Large intestine (tissue), 12 donors: ENCODE data around the gene RFX2. TPM values are rescaled to one million over a fixed set of nuclear protein-coding genes. Genes with fewer than 3 reads are reported as not detected.

Experiments
- DNase-seq, 2 donors: peaks; one replicate each; pipeline versions ENCODE4 v3.0.0 to v3.0.0-alpha.2; 2013
- H3K27ac ChIP-seq: one replicate; pipeline ENCODE4 v1.5.1; 2013; ENCODE audit warnings: low read length
- H3K27me3 ChIP-seq: 2 replicates; pipeline ENCODE4 v1.6.1; 2013; ENCODE audit warnings: low read length; ENCODE audit not compliant: control insufficient read depth, insufficient read depth
- H3K36me3 ChIP-seq: 2 replicates; pipeline ENCODE4 v1.6.1; 2013; ENCODE audit warnings: low read length; ENCODE audit not compliant: control insufficient read depth, insufficient read depth
- H3K4me1 ChIP-seq: one replicate; pipeline ENCODE4 v1.6.1; 2013; ENCODE audit warnings: low read length; ENCODE audit not compliant: control insufficient read depth, insufficient read depth
- H3K4me3 ChIP-seq: one replicate; pipeline ENCODE4 v1.5.1; 2013; ENCODE audit warnings: low read length
- H3K9me3 ChIP-seq: one replicate; pipeline ENCODE4 v1.6.1; 2013; ENCODE audit warnings: mild to moderate bottlenecking, low read depth, low read length, moderate library complexity; ENCODE audit not compliant: control insufficient read depth
- WGBS: methylation state at CpG from one replicate; pipeline ENCODE4 v1.1.5; 2013; ENCODE audit warnings: low lambda C conversion rate; ENCODE audit not compliant: insufficient coverage; 5-methylcytosine and 5-hydroxymethylcytosine counted together
- long read RNA-seq, 11 donors: transcript quantifications; one replicate each; lab custom pipeline, GENCODE V29; 2026
- polyA plus RNA-seq: library from polyadenylated mRNA; unstranded; fragments of 120-200 nt; gene quantifications from one replicate; pipeline ENCODE4 v1.2.1, GENCODE V29; 2013

Gene RFX2
- polyA plus RNA-seq, result 13.1 TPM
- long read RNA-seq, donor 1, partial matches to known transcripts, result 0 of 1 reads
- long read RNA-seq, donor 1, other reads (novel, unspliced or antisense), result 0 of 1 reads
- long read RNA-seq, donor 2, result 0 reads
- long read RNA-seq, donor 3, result 0 reads
- long read RNA-seq, donor 4, result 0 reads
- long read RNA-seq, donor 5, partial matches to known transcripts, result 0 of 2 reads
- long read RNA-seq, donor 5, other reads (novel, unspliced or antisense), result 0 of 2 reads
- long read RNA-seq, donor 6, partial matches to known transcripts, result 0 of 1 reads
- long read RNA-seq, donor 6, other reads (novel, unspliced or antisense), result 0 of 1 reads
- long read RNA-seq, donor 7, partial matches to known transcripts, result 0 of 1 reads
- long read RNA-seq, donor 7, other reads (novel, unspliced or antisense), result 0 of 1 reads
- long read RNA-seq, donor 8, partial matches to known transcripts, result 0 of 2 reads
- long read RNA-seq, donor 8, other reads (novel, unspliced or antisense), result 0 of 2 reads
- long read RNA-seq, donor 9, partial matches to known transcripts, result 0 of 1 reads
- long read RNA-seq, donor 9, other reads (novel, unspliced or antisense), result 0 of 1 reads
- long read RNA-seq, donor 10, result 0 reads
- long read RNA-seq, donor 11, partial matches to known transcripts, result 0 of 1 reads
- long read RNA-seq, donor 11, other reads (novel, unspliced or antisense), result 0 of 1 reads

GRCh38 chr19:6110360-6110977 lies at the start of gene RFX2:
Gene RFX2, minus strand, starts transcription at chr19:6110500. Its CDS starts 63,004 bp downstream, at chr19:6047496.
- peak within 1 kb of the TSS; percentile 62 for H3K27ac ChIP-seq
- H3K4me3 ChIP-seq, result peak within 1 kb of the TSS; percentile 75
- DNase-seq, result peak; percentile 99 to 100
- H3K36me3 ChIP-seq, result no peaks in the 10 kb centered on the region
- H3K9me3 ChIP-seq, result no peaks in the 10 kb centered on the region
- no CpG with 5 or more reads among the region's 75 CpGs for WGBS
- H3K27me3 ChIP-seq, result no peaks in the 10 kb centered on the region
- peaks cover 10% of the 10 kb centered on the region for H3K4me1 ChIP-seq

GRCh38 chr19:6156033-6156432 lies 45.7 kb upstream of the RFX2 start:
- H3K27ac ChIP-seq, result no peak overlapping the region
- no peaks in the 10 kb centered on the region for H3K36me3 ChIP-seq
- H3K4me1 ChIP-seq, result peaks cover 5% of the 10 kb centered on the region
- H3K4me3 ChIP-seq, result no peak overlapping the region
- H3K9me3 ChIP-seq, result peaks cover 2% of the 10 kb centered on the region
- no peaks in the 10 kb centered on the region for H3K27me3 ChIP-seq
- WGBS, result no CpG with 5 or more reads among the region's 2 CpGs
- no peak for DNase-seq

GRCh38 chr19:6150289-6150688 lies 40.0 kb upstream of the RFX2 start:
- no peaks in the 10 kb centered on the region for H3K36me3 ChIP-seq
- DNase-seq, result no peak
- no peaks in the 10 kb centered on the region for H3K27me3 ChIP-seq
- no peak overlapping the region for H3K4me3 ChIP-seq
- H3K9me3 ChIP-seq, result no peaks in the 10 kb centered on the region
- WGBS, result 100% methylated on average over 1 of the region's 8 CpGs
- no peak overlapping the region for H3K27ac ChIP-seq
- no peaks in the 10 kb centered on the region for H3K4me1 ChIP-seq

GRCh38 chr19:6141217-6141616 lies 30.9 kb upstream of the RFX2 start:
- H3K36me3 ChIP-seq, result no peaks in the 10 kb centered on the region
- H3K9me3 ChIP-seq, result no peaks in the 10 kb centered on the region
- WGBS, result no CpG with 5 or more reads among the region's 1 CpG
- no peak overlapping the region for H3K27ac ChIP-seq
- no peak for DNase-seq
- H3K27me3 ChIP-seq, result no peaks in the 10 kb centered on the region
- no peaks in the 10 kb centered on the region for H3K4me1 ChIP-seq
- H3K4me3 ChIP-seq, result no peak overlapping the region

- H3K9me3 ChIP-seq, result no peaks in the 10 kb centered on the region
- H3K4me1 ChIP-seq, result no peaks in the 10 kb centered on the region
- no peak overlapping the region for H3K27ac ChIP-seq
- H3K27me3 ChIP-seq, result no peaks in the 10 kb centered on the region
- no peaks in the 10 kb centered on the region for H3K36me3 ChIP-seq
- WGBS, result 80% methylated on average over 2 of the region's 2 CpGs
- no peak overlapping the region for H3K4me3 ChIP-seq
- DNase-seq, result no peak
These were observed 28.2 kb upstream of the RFX2 start for GRCh38 chr19:6138511-6138910.

DNA sequence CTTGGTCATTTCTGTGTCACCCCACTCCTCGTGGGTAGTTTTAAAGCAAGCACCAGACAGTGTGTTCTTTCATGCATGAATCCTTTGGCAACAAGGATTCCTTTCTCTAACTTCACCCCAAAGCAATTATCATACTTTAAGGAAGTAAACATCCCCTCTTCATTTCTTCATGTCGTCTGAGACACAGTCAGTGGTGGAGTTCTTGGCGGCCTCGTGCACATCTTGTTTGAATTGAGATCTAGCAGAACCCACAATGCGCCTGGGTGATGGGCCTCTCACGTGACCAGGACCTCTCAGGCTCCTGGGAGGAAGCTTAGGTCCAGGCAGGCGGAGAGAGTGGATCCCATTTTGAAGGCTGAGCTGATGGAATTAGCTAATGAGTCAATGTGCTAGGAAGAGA lies 27.8 kb upstream of the RFX2 start:
- Histone ChIP-seq H3K4me3 (no peak overlapping the region), H3K36me3 (no peaks in the 10 kb centered on the region)

GRCh38 chr19:6133231-6133630 lies 22.9 kb upstream of the RFX2 start:
- H3K36me3 ChIP-seq, result no peaks in the 10 kb centered on the region
- WGBS, result no CpG with 5 or more reads among the region's 5 CpGs
- no peaks in the 10 kb centered on the region for H3K4me1 ChIP-seq
- no peak overlapping the region for H3K4me3 ChIP-seq
- H3K27ac ChIP-seq, result no peak overlapping the region
- no peak for DNase-seq
- no peaks in the 10 kb centered on the region for H3K27me3 ChIP-seq
- H3K9me3 ChIP-seq, result no peaks in the 10 kb centered on the region

More for the DNA sequence above, 27.8 kb upstream of the RFX2 start:
- DNase-seq, result no peak
- no CpG with 5 or more reads among the region's 7 CpGs for WGBS
- no peaks in the 10 kb centered on the region for H3K4me1 ChIP-seq
- H3K27me3 ChIP-seq, result no peaks in the 10 kb centered on the region
- H3K27ac ChIP-seq, result no peak overlapping the region
- H3K9me3 ChIP-seq, result no peaks in the 10 kb centered on the region

DNA sequence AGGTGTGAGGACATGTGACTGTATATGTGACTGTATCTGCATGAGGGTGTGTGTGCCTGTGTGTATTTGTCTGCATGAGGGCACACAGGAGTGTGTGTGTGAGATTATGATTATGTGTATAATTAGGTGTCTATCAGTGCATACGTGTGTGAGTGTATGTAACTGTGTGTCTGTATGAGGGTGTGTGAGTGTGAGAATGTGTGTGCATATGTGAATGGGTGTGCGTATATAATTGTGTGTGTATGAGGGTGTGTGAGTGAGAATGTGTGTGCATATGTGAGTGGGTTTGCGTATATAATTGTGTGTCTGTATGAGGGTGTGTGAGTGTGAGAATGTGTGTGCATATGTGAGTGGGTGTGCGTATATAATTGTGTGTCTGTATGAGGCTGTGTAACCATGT lies 22.2 kb upstream of the RFX2 start:
- Histone ChIP-seq H3K9me3 (no peaks in the 10 kb centered on the region), H3K36me3 (no peaks in the 10 kb centered on the region), H3K27me3 (no peaks in the 10 kb centered on the region), H3K27ac (no peak overlapping the region), H3K4me3 (no peak overlapping the region), H3K4me1 (no peaks in the 10 kb centered on the region)
- WGBS, result 80% methylated on average over 1 of the region's 4 CpGs
- DNase-seq, result no peak

- Histone ChIP-seq H3K4me1 (no peaks in the 10 kb centered on the region), H3K4me3 (no peak overlapping the region), H3K9me3 (peaks cover 4% of the 10 kb centered on the region), H3K27me3 (no peaks in the 10 kb centered on the region), H3K27ac (no peak overlapping the region), H3K36me3 (no peaks in the 10 kb centered on the region)
- no peak for DNase-seq
- no CpG with 5 or more reads among the region's 6 CpGs for WGBS
These were observed 17.5 kb upstream of the RFX2 start for GRCh38 chr19:6127716-6128335.

GRCh38 chr19:6126335-6126974 lies 16.2 kb upstream of the RFX2 start:
- peaks cover 4% of the 10 kb centered on the region for H3K9me3 ChIP-seq
- DNase-seq, result peak in 1 of 2 donors; percentile 27

More at GRCh38 chr19:6126335-6126974, 16.2 kb upstream of the RFX2 start:
- Histone ChIP-seq H3K4me1 (no peaks in the 10 kb centered on the region), H3K27ac (no peak overlapping the region), H3K27me3 (no peaks in the 10 kb centered on the region), H3K4me3 (no peak overlapping the region), H3K36me3 (no peaks in the 10 kb centered on the region)
- WGBS, result 50% methylated on average over 2 of the region's 3 CpGs
